IgD-negative memory B cell (primary cell): ENCODE data around the gene OGN. TPM values are rescaled to one million over a fixed set of nuclear protein-coding genes. Genes with fewer than 3 reads are reported as not detected.

Experiments used
- H3K27ac Mint-ChIP-seq, 3 donors: one replicate each; pipeline ENCODE4 v1.8.0; 2020 to 2022; ENCODE audit warnings: mild to moderate bottlenecking in 3 of 3, mixed read lengths in 3 of 3, moderate library complexity in 1 of 3
- H3K27me3 Mint-ChIP-seq: one replicate; pipeline ENCODE4 v1.8.0; 2021; ENCODE audit warnings: mixed read lengths
- H3K36me3 Mint-ChIP-seq: one replicate; pipeline ENCODE4 v1.8.0; 2020; ENCODE audit warnings: mild to moderate bottlenecking, mixed read lengths
- H3K4me1 Mint-ChIP-seq, 3 donors: one replicate each; pipeline ENCODE4 v1.8.0; 2020 to 2022; ENCODE audit warnings: mixed read lengths in 3 of 3, mild to moderate bottlenecking in 1 of 3
- H3K4me3 Mint-ChIP-seq, 4 donors: one replicate each; pipeline ENCODE4 v1.8.0; 2020 to 2022; ENCODE audit warnings: mild to moderate bottlenecking in 4 of 4, mixed read lengths in 4 of 4, moderate library complexity in 3 of 4
- H3K9me3 Mint-ChIP-seq, 3 donors: one replicate each; pipeline ENCODE4 v1.8.0; 2020 to 2021; ENCODE audit warnings: mixed read lengths in 3 of 3, mild to moderate bottlenecking in 1 of 3
- polyA plus RNA-seq: library from polyadenylated mRNA; unstranded; fragments of 300-500 nt; fragmentation: Illumina TruSeq; gene quantifications from one replicate; pipeline ENCODE4 v1.2.3, GENCODE V29; 2021

Gene OGN
- 0.33 TPM for polyA plus RNA-seq

- no peak within 1 kb of the TSS for H3K27ac Mint-ChIP-seq
- peaks cover 12 to 16% (median 12%) of the 10 kb centered on the region in 3 donors for H3K4me1 Mint-ChIP-seq
- no peaks in the 10 kb centered on the region for H3K27me3 Mint-ChIP-seq
- H3K36me3 Mint-ChIP-seq, result no peaks in the 10 kb centered on the region
- H3K4me3 Mint-ChIP-seq, result no peak within 1 kb of the TSS
- H3K9me3 Mint-ChIP-seq, result no peaks in the 10 kb centered on the region
Measured at GRCh38 chr9:92404042-92404836, at the start of gene OGN. TSS of gene OGN (minus strand) at chr9:92404578. CDS start at chr9:92403407, 1,171 bp downstream.

GRCh38 chr9:92446536-92446935 is 42.2 kb upstream of the OGN start:
- Mint-ChIP-seq H3K27ac (no peak overlapping the region), H3K4me1 (no peaks in the 10 kb centered on the region), H3K4me3 (no peak overlapping the region), H3K27me3 (no peaks in the 10 kb centered on the region), H3K9me3 (no peaks in the 10 kb centered on the region), H3K36me3 (no peaks in the 10 kb centered on the region)

GRCh38 chr9:92444841-92445240 is 40.5 kb upstream of the OGN start:
- no peaks in the 10 kb centered on the region for H3K36me3 Mint-ChIP-seq
- no peak overlapping the region for H3K4me3 Mint-ChIP-seq
- no peak overlapping the region for H3K27ac Mint-ChIP-seq
- H3K27me3 Mint-ChIP-seq, result no peaks in the 10 kb centered on the region
- H3K4me1 Mint-ChIP-seq, result peaks cover 0 to 2% (median 2%) of the 10 kb centered on the region in 3 donors
- H3K9me3 Mint-ChIP-seq, result no peaks in the 10 kb centered on the region

GRCh38 chr9:92440751-92441046 is 36.3 kb upstream of the OGN start:
- Mint-ChIP-seq H3K4me3 (no peak overlapping the region), H3K27ac (no peak overlapping the region), H3K4me1 (peaks cover 0 to 2% (median 2%) of the 10 kb centered on the region in 3 donors), H3K27me3 (no peaks in the 10 kb centered on the region), H3K9me3 (no peaks in the 10 kb centered on the region), H3K36me3 (no peaks in the 10 kb centered on the region)

GRCh38 chr9:92439921-92440750 is 35.8 kb upstream of the OGN start:
- H3K9me3 Mint-ChIP-seq, result no peaks in the 10 kb centered on the region
- no peaks in the 10 kb centered on the region for H3K36me3 Mint-ChIP-seq
- H3K4me1 Mint-ChIP-seq, result peaks cover 0 to 2% (median 2%) of the 10 kb centered on the region in 3 donors
- no peak overlapping the region for H3K27ac Mint-ChIP-seq
- no peak overlapping the region for H3K4me3 Mint-ChIP-seq
- H3K27me3 Mint-ChIP-seq, result no peaks in the 10 kb centered on the region

GRCh38 chr9:92438900-92439526 is 34.6 kb upstream of the OGN start:
- Mint-ChIP-seq H3K27me3 (no peaks in the 10 kb centered on the region), H3K4me1 (peaks cover 0 to 2% (median 2%) of the 10 kb centered on the region in 3 donors), H3K27ac (no peak overlapping the region), H3K4me3 (no peak overlapping the region), H3K36me3 (no peaks in the 10 kb centered on the region), H3K9me3 (no peaks in the 10 kb centered on the region)

- no peak overlapping the region for H3K4me3 Mint-ChIP-seq
- H3K36me3 Mint-ChIP-seq, result peaks cover 3% of the 10 kb centered on the region
- no peaks in the 10 kb centered on the region for H3K27me3 Mint-ChIP-seq
- H3K4me1 Mint-ChIP-seq, result no peaks in the 10 kb centered on the region
- H3K9me3 Mint-ChIP-seq, result no peaks in the 10 kb centered on the region
- no peak overlapping the region for H3K27ac Mint-ChIP-seq
Measured at GRCh38 chr9:92435263-92435662, 30.9 kb upstream of the OGN start.

GRCh38 chr9:92432972-92433548 is 28.7 kb upstream of the OGN start:
- no peak overlapping the region for H3K4me3 Mint-ChIP-seq
- no peaks in the 10 kb centered on the region for H3K4me1 Mint-ChIP-seq
- no peak overlapping the region for H3K27ac Mint-ChIP-seq
- H3K27me3 Mint-ChIP-seq, result no peaks in the 10 kb centered on the region
- peaks cover 3% of the 10 kb centered on the region for H3K36me3 Mint-ChIP-seq
- H3K9me3 Mint-ChIP-seq, result no peaks in the 10 kb centered on the region

GRCh38 chr9:92432350-92432749 is 28.0 kb upstream of the OGN start:
- Mint-ChIP-seq H3K4me3 (no peak overlapping the region), H3K36me3 (peaks cover 3% of the 10 kb centered on the region), H3K27me3 (no peaks in the 10 kb centered on the region), H3K27ac (no peak overlapping the region), H3K9me3 (no peaks in the 10 kb centered on the region), H3K4me1 (no peaks in the 10 kb centered on the region)

- H3K27ac Mint-ChIP-seq, result no peak overlapping the region
- no peaks in the 10 kb centered on the region for H3K27me3 Mint-ChIP-seq
- no peak overlapping the region for H3K4me3 Mint-ChIP-seq
- H3K9me3 Mint-ChIP-seq, result no peaks in the 10 kb centered on the region
- H3K4me1 Mint-ChIP-seq, result no peaks in the 10 kb centered on the region
- H3K36me3 Mint-ChIP-seq, result peaks cover 5% of the 10 kb centered on the region
Measured at GRCh38 chr9:92429836-92430235, 25.5 kb upstream of the OGN start.

GRCh38 chr9:92426501-92427145 is 22.2 kb upstream of the OGN start:
- H3K4me1 Mint-ChIP-seq, result no peaks in the 10 kb centered on the region
- peaks cover 3% of the 10 kb centered on the region for H3K36me3 Mint-ChIP-seq
- no peak overlapping the region for H3K4me3 Mint-ChIP-seq
- no peaks in the 10 kb centered on the region for H3K27me3 Mint-ChIP-seq
- no peaks in the 10 kb centered on the region for H3K9me3 Mint-ChIP-seq
- H3K27ac Mint-ChIP-seq, result no peak overlapping the region

GRCh38 chr9:92425474-92425873 is 21.1 kb upstream of the OGN start:
- peaks cover 3% of the 10 kb centered on the region for H3K36me3 Mint-ChIP-seq
- H3K27me3 Mint-ChIP-seq, result no peaks in the 10 kb centered on the region
- H3K9me3 Mint-ChIP-seq, result no peaks in the 10 kb centered on the region
- H3K4me1 Mint-ChIP-seq, result no peaks in the 10 kb centered on the region
- H3K4me3 Mint-ChIP-seq, result no peak overlapping the region
- no peak overlapping the region for H3K27ac Mint-ChIP-seq

GRCh38 chr9:92424340-92424739 is 20.0 kb upstream of the OGN start, which contains the start of gene OMD:
TSS of gene OMD (minus strand) at chr9:92424471. CDS start at chr9:92417558, 6,913 bp downstream.
- no peak within 1 kb of the TSS for H3K27ac Mint-ChIP-seq
- peaks cover 4% of the 10 kb centered on the region for H3K36me3 Mint-ChIP-seq
- H3K9me3 Mint-ChIP-seq, result no peaks in the 10 kb centered on the region
- no peak within 1 kb of the TSS for H3K4me3 Mint-ChIP-seq
- H3K4me1 Mint-ChIP-seq, result no peaks in the 10 kb centered on the region
- no peaks in the 10 kb centered on the region for H3K27me3 Mint-ChIP-seq

- H3K4me3 Mint-ChIP-seq, result no peak overlapping the region
- H3K27me3 Mint-ChIP-seq, result no peaks in the 10 kb centered on the region
- H3K36me3 Mint-ChIP-seq, result peaks cover 4% of the 10 kb centered on the region
- no peak overlapping the region for H3K27ac Mint-ChIP-seq
- H3K4me1 Mint-ChIP-seq, result no peaks in the 10 kb centered on the region
- H3K9me3 Mint-ChIP-seq, result no peaks in the 10 kb centered on the region
Measured at GRCh38 chr9:92423612-92424011, 19.2 kb upstream of the OGN start.
